HepG2 (cell line): ENCODE data around the gene FKBP5. TPM values are rescaled to one million over a fixed set of nuclear protein-coding genes. Genes with fewer than 3 reads are reported as not detected.
A peak's percentile ranks its signal among the peaks of the same experiment; 100 is the strongest.

Source experiments
- ATAC-seq: fragments of 200-7000 bp; cut with Tn5 transposase; 3 replicates; pipeline ENCODE4 v1.9.1; 2020; ENCODE audit warnings: mild to moderate bottlenecking, moderate library complexity
- BruUV-seq: library from RNA; stranded (reverse); fragments of 400-500 nt; replicated peaks from 2 replicates; lab custom pipeline; 2021; lab: Mats Ljungman, UMichigan
- CTCF ChIA-PET: fragments of 300-600 bp; formaldehyde crosslinking; extraction: SDS; loops from one replicate; lab custom pipeline; 2021; ENCODE audit warnings: low total read pairs, inconsistent platforms, low intra/inter-chr PET ratio; lab: Yijun Ruan, JAX
- POLR2A ChIA-PET: fragments of 350-600 bp; sonication (Branson Sonifier 250); formaldehyde crosslinking; loops from one replicate; lab custom pipeline; 2020; ENCODE audit warnings: antibody characterized with exemption, inconsistent platforms; lab: Yijun Ruan, JAX
- DNase-seq: peaks from one replicate; pipeline ENCODE4 v3.0.0-alpha.2; 2015; ENCODE audit warnings: low spot score
- FAIRE-seq: peaks from 3 replicates; lab custom pipeline; 2011; peaks lifted over from hg19 to GRCh38; lab: Jason Lieb, UNC
- H2AFZ ChIP-seq: one replicate; pipeline ENCODE4 v1.6.1; 2011; ENCODE audit warnings: low read length, inconsistent platforms
- H3K27ac ChIP-seq: fragments of 300-600 bp; 3 replicates; pipeline ENCODE4 v1.8.0; 2011; ENCODE audit warnings: mixed run types, mild to moderate bottlenecking, mixed read lengths, low read length, inconsistent platforms; ENCODE audit not compliant: insufficient read depth; ENCODE audit errors: extremely low read length
- H3K27me3 ChIP-seq, 2 experiments: fragments of 200-600 bp in 1 of 2; 2 replicates in 1 of 2; 3 replicates in 1 of 2; pipeline versions ENCODE4 v1.6.0 to v1.8.0; 2011; ENCODE audit warnings: low read length in 2 of 2, mild to moderate bottlenecking in 2 of 2, moderate library complexity in 2 of 2, inconsistent platforms in 1 of 2; ENCODE audit not compliant: insufficient read depth in 2 of 2, control insufficient read depth in 1 of 2
- H3K36me3 ChIP-seq, 2 experiments: fragments of 200-600 bp in 1 of 2; replicated peaks in 1 of 2; 2 replicates in 1 of 2; 3 replicates in 1 of 2; pipeline versions ENCODE4 v1.5.1 to v1.8.0; 2011; ENCODE audit warnings: low read length in 2 of 2, inconsistent platforms in 1 of 2; ENCODE audit not compliant: insufficient read depth in 2 of 2, control insufficient read depth in 1 of 2
- H3K4me1 ChIP-seq: 2 replicates; pipeline ENCODE4 v1.5.1; 2012; ENCODE audit warnings: low read length, inconsistent platforms; ENCODE audit not compliant: insufficient read depth
- H3K4me2 ChIP-seq: 2 replicates; pipeline ENCODE4 v1.6.0; 2011; ENCODE audit warnings: low read depth, low read length, inconsistent platforms
- H3K4me3 ChIP-seq, 3 experiments: fragments of 200-600 bp in 1 of 3; sonication (generic), shearing (Covaris generic) in 1 of 3; replicated peaks in 1 of 3; 2 replicates each; pipeline ENCODE4 v1.5.1; 2011 to 2016; ENCODE audit warnings: low read length in 3 of 3, inconsistent platforms in 2 of 3, low read depth in 2 of 3, mild to moderate bottlenecking in 2 of 3, control low read depth in 1 of 3, mixed read lengths in 1 of 3; ENCODE audit not compliant: insufficient read depth in 1 of 3
- H3K79me2 ChIP-seq: one replicate; pipeline ENCODE4 v1.6.1; 2011; ENCODE audit warnings: low read length, inconsistent platforms; ENCODE audit not compliant: insufficient read depth
- H3K9ac ChIP-seq: 2 replicates; pipeline ENCODE4 v1.6.0; 2011; ENCODE audit warnings: mild to moderate bottlenecking, low read depth, low read length, inconsistent platforms; ENCODE audit not compliant: insufficient read depth
- H3K9me3 ChIP-seq: 2 replicates; pipeline ENCODE4 v1.5.1; 2012; ENCODE audit warnings: mild to moderate bottlenecking, low read length
- H4K20me1 ChIP-seq: 2 replicates; pipeline ENCODE4 v1.6.0; 2011; ENCODE audit warnings: inconsistent platforms, mild to moderate bottlenecking, low read length, moderate library complexity; ENCODE audit not compliant: insufficient read depth
- KAT8 ChIP-seq: IDR thresholded peaks from 2 replicates; pipeline ENCODE4 v1.6.1; 2016; ENCODE audit warnings: missing genetic modification reagents, missing compliant biosample characterization
- RXRB ChIP-seq: IDR thresholded peaks from 2 replicates; pipeline ENCODE4 v1.6.1; 2016; ENCODE audit warnings: borderline replicate concordance, missing genetic modification reagents, missing compliant biosample characterization
- ZNF547 ChIP-seq: sonication (generic); formaldehyde crosslinking; IDR thresholded peaks from 2 replicates; pipeline ENCODE4 v1.5.1; 2020; ENCODE audit warnings: mild to moderate bottlenecking, missing genetic modification reagents
- ZNF567 ChIP-seq: sonication (generic); formaldehyde crosslinking; IDR thresholded peaks from 2 replicates; pipeline ENCODE4 v1.8.1; 2023; ENCODE audit warnings: mild to moderate bottlenecking, missing genetic modification reagents, borderline replicate concordance
- ZNF891 ChIP-seq: sonication (generic); formaldehyde crosslinking; IDR thresholded peaks from 2 replicates; pipeline ENCODE4 v1.5.0; 2020; ENCODE audit warnings: mild to moderate bottlenecking, missing genetic modification reagents
- WGBS: methylation state at CpG from one replicate; pipeline ENCODE4 v1.1.6; 2017; ENCODE audit warnings: low lambda C conversion rate; 5-methylcytosine and 5-hydroxymethylcytosine counted together
- in situ Hi-C: cut with HindIII; loops from 2 replicates; pipeline ENCODE4 v1.10.0; 2017; ENCODE audit warnings: low pct_unique_long_range_greater_than_20kb; ENCODE audit not compliant: extremely low pct_ligation_motif_present
- intact Hi-C: fragments of 100-400 bp; cut with micrococcal nuclease; formaldehyde crosslinking; loops from one replicate; pipeline ENCODE4 v1.10.0; 2022; ENCODE audit not compliant: unreplicated experiment
- polyA plus RNA-seq, 8 experiments: library from polyadenylated mRNA; depleted of rRNA in 3 of 8; stranded (reverse) in 7 of 8; unstranded in 1 of 8; fragments of >200 nt; fragmentation: Illumina TruSeq in 4 of 8; extraction: Trizol in 4 of 8; gene quantifications; 2 replicates each; pipeline versions ENCODE4 v1.2.1 to v1.2.3, GENCODE V29; 2011 to 2016; ENCODE audit warnings: low read depth in 4 of 8, missing spikeins in 1 of 8, mixed read lengths in 1 of 8; ENCODE audit not compliant: insufficient read depth in 1 of 8
- total RNA-seq, 5 experiments: library from RNA; depleted of rRNA; stranded (reverse); fragments of >200 nt; fragmentation: Illumina TruSeq; extraction: Trizol; gene quantifications; 2 replicates each; pipeline ENCODE4 v1.2.3, GENCODE V29; 2016; ENCODE audit warnings: low read depth in 1 of 5
- TF ChIP-seq, protein P1 (sequence below): sonication (generic); formaldehyde crosslinking; IDR thresholded peaks from 2 replicates; pipeline ENCODE4 v1.4.0; 2020; ENCODE audit warnings: mild to moderate bottlenecking, missing genetic modification reagents
- TF ChIP-seq, protein P2 (sequence below): sonication (generic); formaldehyde crosslinking; IDR thresholded peaks from 2 replicates; pipeline ENCODE4 v1.4.0; 2020; ENCODE audit warnings: missing genetic modification reagents
- TF ChIP-seq, protein P3 (sequence below): sonication (generic); formaldehyde crosslinking; IDR thresholded peaks from 2 replicates; pipeline ENCODE4 v1.4.0; 2020; ENCODE audit warnings: missing genetic modification reagents

FKBP5 gene
- total and polyA plus RNA-seq, 2 of the 13 experiments (the other 11 are each of a cell fraction or from before 2014, with no cell fraction given): 8.0 to 17.4 TPM

GRCh38 chr6:35737413-35738211, 48.9 kb upstream of the FKBP5 start (continued):
- TF ChIP-seq, protein P1, sequence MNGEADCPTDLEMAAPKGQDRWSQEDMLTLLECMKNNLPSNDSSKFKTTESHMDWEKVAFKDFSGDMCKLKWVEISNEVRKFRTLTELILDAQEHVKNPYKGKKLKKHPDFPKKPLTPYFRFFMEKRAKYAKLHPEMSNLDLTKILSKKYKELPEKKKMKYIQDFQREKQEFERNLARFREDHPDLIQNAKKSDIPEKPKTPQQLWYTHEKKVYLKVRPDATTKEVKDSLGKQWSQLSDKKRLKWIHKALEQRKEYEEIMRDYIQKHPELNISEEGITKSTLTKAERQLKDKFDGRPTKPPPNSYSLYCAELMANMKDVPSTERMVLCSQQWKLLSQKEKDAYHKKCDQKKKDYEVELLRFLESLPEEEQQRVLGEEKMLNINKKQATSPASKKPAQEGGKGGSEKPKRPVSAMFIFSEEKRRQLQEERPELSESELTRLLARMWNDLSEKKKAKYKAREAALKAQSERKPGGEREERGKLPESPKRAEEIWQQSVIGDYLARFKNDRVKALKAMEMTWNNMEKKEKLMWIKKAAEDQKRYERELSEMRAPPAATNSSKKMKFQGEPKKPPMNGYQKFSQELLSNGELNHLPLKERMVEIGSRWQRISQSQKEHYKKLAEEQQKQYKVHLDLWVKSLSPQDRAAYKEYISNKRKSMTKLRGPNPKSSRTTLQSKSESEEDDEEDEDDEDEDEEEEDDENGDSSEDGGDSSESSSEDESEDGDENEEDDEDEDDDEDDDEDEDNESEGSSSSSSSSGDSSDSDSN (CRISPR knock-in tag): peak; percentile 23; the same call in 1 of the 2 replicates
- TF ChIP-seq, all 625 proteins: peak for 88

- ChIA-PET CTCF (interaction anchor here (1.1 to 5.0 kb wide), 3 partner anchors 113 to 214 kb away, joined by 4 to 131 read pairs (median 15); no protein-coding TSS in a partner anchor), POLR2A (interaction anchor here (1.2 to 2.1 kb wide), 4 partner anchors 10 to 152 kb away, joined by 4 to 16 read pairs (median 6); no protein-coding TSS in a partner anchor)
- H3K27ac ChIP-seq: no peak within 1 kb of the TSS
- H3K9me3 ChIP-seq: no peaks in the 10 kb centered on the region
- BruUV-seq: no TSS peak
- in situ Hi-C loops: loop anchor here (5.0 to 10.0 kb wide), 2 partner anchors 155 to 422 kb away; no protein-coding TSS in a partner anchor
- H3K4me2 ChIP-seq: peak within 1 kb of the TSS; percentile 52
- intact Hi-C loops: loop anchor here (1.0 to 10.0 kb wide), 4 partner anchors 48 to 442 kb away; partner anchors contain the start of genes DEF6 and FKBP5
- H3K9ac ChIP-seq: 0 out of 2 replicates have a peak within 1 kb of the TSS, but pooled peaks have one; percentile 13
- no peaks in the 10 kb centered on the region for H3K79me2 ChIP-seq
- ATAC-seq (peak; percentile 8), FAIRE-seq (no peak), DNase-seq (no peak)
- H2AFZ ChIP-seq: peak within 1 kb of the TSS; percentile 73
- 82% methylated on average over 9 of the region's 10 CpGs for WGBS
- no peaks in the 10 kb centered on the region for H3K27me3 ChIP-seq
- no peaks in the 10 kb centered on the region for H3K36me3 ChIP-seq
- peak within 1 kb of the TSS in 1 of 3 experiments; percentile 30; a peak in 2 of 6 replicates for H3K4me3 ChIP-seq
- peaks cover 77% of the 10 kb centered on the region for H3K4me1 ChIP-seq
- H4K20me1 ChIP-seq: no peaks in the 10 kb centered on the region
- TF ChIP-seq RXRB (CRISPR knock-in tag) (no peak), ZNF547 (CRISPR knock-in tag) (peak; percentile 12; the same call in 1 of the 2 replicates), ZNF891 (CRISPR knock-in tag) (0 out of 2 replicates have a peak, but pooled peaks have one; percentile 27), ZNF567 (CRISPR knock-in tag) (0 out of 2 replicates have a peak, but pooled peaks have one; percentile 22), KAT8 (CRISPR knock-in tag) (no peak)
- TF ChIP-seq, protein P2, sequence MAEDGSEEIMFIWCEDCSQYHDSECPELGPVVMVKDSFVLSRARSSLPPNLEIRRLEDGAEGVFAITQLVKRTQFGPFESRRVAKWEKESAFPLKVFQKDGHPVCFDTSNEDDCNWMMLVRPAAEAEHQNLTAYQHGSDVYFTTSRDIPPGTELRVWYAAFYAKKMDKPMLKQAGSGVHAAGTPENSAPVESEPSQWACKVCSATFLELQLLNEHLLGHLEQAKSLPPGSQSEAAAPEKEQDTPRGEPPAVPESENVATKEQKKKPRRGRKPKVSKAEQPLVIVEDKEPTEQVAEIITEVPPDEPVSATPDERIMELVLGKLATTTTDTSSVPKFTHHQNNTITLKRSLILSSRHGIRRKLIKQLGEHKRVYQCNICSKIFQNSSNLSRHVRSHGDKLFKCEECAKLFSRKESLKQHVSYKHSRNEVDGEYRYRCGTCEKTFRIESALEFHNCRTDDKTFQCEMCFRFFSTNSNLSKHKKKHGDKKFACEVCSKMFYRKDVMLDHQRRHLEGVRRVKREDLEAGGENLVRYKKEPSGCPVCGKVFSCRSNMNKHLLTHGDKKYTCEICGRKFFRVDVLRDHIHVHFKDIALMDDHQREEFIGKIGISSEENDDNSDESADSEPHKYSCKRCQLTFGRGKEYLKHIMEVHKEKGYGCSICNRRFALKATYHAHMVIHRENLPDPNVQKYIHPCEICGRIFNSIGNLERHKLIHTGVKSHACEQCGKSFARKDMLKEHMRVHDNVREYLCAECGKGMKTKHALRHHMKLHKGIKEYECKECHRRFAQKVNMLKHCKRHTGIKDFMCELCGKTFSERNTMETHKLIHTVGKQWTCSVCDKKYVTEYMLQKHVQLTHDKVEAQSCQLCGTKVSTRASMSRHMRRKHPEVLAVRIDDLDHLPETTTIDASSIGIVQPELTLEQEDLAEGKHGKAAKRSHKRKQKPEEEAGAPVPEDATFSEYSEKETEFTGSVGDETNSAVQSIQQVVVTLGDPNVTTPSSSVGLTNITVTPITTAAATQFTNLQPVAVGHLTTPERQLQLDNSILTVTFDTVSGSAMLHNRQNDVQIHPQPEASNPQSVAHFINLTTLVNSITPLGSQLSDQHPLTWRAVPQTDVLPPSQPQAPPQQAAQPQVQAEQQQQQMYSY (CRISPR knock-in tag): no peak
- TF ChIP-seq, protein P3, sequence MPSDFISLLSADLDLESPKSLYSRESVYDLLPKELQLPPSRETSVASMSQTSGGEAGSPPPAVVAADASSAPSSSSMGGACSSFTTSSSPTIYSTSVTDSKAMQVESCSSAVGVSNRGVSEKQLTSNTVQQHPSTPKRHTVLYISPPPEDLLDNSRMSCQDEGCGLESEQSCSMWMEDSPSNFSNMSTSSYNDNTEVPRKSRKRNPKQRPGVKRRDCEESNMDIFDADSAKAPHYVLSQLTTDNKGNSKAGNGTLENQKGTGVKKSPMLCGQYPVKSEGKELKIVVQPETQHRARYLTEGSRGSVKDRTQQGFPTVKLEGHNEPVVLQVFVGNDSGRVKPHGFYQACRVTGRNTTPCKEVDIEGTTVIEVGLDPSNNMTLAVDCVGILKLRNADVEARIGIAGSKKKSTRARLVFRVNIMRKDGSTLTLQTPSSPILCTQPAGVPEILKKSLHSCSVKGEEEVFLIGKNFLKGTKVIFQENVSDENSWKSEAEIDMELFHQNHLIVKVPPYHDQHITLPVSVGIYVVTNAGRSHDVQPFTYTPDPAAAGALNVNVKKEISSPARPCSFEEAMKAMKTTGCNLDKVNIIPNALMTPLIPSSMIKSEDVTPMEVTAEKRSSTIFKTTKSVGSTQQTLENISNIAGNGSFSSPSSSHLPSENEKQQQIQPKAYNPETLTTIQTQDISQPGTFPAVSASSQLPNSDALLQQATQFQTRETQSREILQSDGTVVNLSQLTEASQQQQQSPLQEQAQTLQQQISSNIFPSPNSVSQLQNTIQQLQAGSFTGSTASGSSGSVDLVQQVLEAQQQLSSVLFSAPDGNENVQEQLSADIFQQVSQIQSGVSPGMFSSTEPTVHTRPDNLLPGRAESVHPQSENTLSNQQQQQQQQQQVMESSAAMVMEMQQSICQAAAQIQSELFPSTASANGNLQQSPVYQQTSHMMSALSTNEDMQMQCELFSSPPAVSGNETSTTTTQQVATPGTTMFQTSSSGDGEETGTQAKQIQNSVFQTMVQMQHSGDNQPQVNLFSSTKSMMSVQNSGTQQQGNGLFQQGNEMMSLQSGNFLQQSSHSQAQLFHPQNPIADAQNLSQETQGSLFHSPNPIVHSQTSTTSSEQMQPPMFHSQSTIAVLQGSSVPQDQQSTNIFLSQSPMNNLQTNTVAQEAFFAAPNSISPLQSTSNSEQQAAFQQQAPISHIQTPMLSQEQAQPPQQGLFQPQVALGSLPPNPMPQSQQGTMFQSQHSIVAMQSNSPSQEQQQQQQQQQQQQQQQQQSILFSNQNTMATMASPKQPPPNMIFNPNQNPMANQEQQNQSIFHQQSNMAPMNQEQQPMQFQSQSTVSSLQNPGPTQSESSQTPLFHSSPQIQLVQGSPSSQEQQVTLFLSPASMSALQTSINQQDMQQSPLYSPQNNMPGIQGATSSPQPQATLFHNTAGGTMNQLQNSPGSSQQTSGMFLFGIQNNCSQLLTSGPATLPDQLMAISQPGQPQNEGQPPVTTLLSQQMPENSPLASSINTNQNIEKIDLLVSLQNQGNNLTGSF (CRISPR knock-in tag): no peak
Measured at GRCh38 chr6:35736982-35737412, 48.3 kb upstream of the FKBP5 start, which contains the start of gene ARMC12. Gene ARMC12 (plus strand): TSS chr6:35737032. CDS start chr6:35737109, 77 bp downstream.
